Pancreas (tissue), 10 donors: ENCODE data around the gene IL9. TPM values are rescaled to one million over a fixed set of nuclear protein-coding genes. Genes with fewer than 3 reads are reported as not detected.

Experiments
- ATAC-seq, 4 donors: fragments of 200-7000 bp; cut with Tn5 transposase; one replicate each; pipeline versions ENCODE4 v1.8.0 to v1.9.1; 2020; ENCODE audit warnings: mild to moderate bottlenecking in 4 of 4, moderate library complexity in 4 of 4
- DNase-seq, 6 donors: peaks; one replicate each; pipeline ENCODE4 v3.0.0-alpha.2; 2020
- FAIRE-seq: peaks from 2 replicates; lab custom pipeline; 2012; peaks lifted over from hg19 to GRCh38; lab: Jason Lieb, UNC
- H3K27ac ChIP-seq, 4 donors: fragments of 200-600 bp; sonication (generic); 1 replicate in 3 of 4; 2 replicates in 1 of 4; pipeline versions ENCODE4 v1.5.0 to v1.8.0; 2020
- H3K27me3 ChIP-seq, 4 donors: fragments of 200-600 bp; one replicate each; pipeline ENCODE4 v1.8.0; 2021
- H3K36me3 ChIP-seq, 3 donors: fragments of 200-600 bp; sonication (generic) in 1 of 3; one replicate each; pipeline versions ENCODE4 v1.5.0 to v1.8.0; 2020 to 2021
- H3K4me1 ChIP-seq, 3 donors: fragments of 200-600 bp; one replicate each; pipeline ENCODE4 v1.8.0; 2021
- H3K4me3 ChIP-seq, 4 donors: fragments of 200-600 bp; sonication (generic) in 2 of 4; one replicate each; pipeline versions ENCODE4 v1.5.0 to v1.8.0; 2020 to 2021
- H3K9me3 ChIP-seq, 4 donors: fragments of 200-600 bp; one replicate each; pipeline ENCODE4 v1.8.0; 2021
- CTCF ChIP-seq, 4 donors: fragments of 200-600 bp; sonication (generic) in 3 of 4; IDR thresholded peaks; one replicate each; pipeline versions ENCODE4 v1.5.0 to v1.8.0; 2021; ENCODE audit warnings: antibody characterized with exemption in 4 of 4
- WGBS, 2 donors: extraction: QIAGEN DNeasy Blood & Tissue Kit; methylation state at CpG; one replicate each; pipeline ENCODE4 v1.1.7; 2013; 5-methylcytosine and 5-hydroxymethylcytosine counted together
- intact Hi-C, 3 donors: fragments of 100-400 bp; cut with DNase I; formaldehyde crosslinking; loops; one replicate each; pipeline versions ENCODE4 v1.11.1 to v1.14.2; 2022
- polyA plus RNA-seq, 2 donors: library from polyadenylated mRNA; stranded (reverse); fragments of 200-250 nt; gene quantifications; one replicate each; pipeline ENCODE4 v1.2.3, GENCODE V29; 2013
- total RNA-seq, 6 donors: library from RNA; stranded (reverse); fragmentation: NEBNext Ultra II Directional in 4 of 6; extraction: Animal tissue kit (Norgen Biotek cat#: 25700) in 4 of 6; gene quantifications; one replicate each; pipeline versions ENCODE4 v1.2.1 to v1.2.4, GENCODE V29; 2021 to 2023
- donor health status: healthy with polysubstance abuse.
- donor health status: DM: no; HTN: no; CAD: no; lungs with moderate emphysema.
- donor health status: DM: no; HTN: no; CAD: no.
- donor health status: control.
- donor health status: control.
- donor health status: Bipolar disorder and iron deficiency.
- donor health status: DM: yes; HTN: yes; CAD: no.
- donor health status: DM: no; HTN: no; CAD: no.
- donor health status: DM: no; HTN: no; CAD: no.
- donor health status: DM: yes; HTN: yes; CAD: no.

The IL9 gene
- total and polyA plus RNA-seq, 8 donors: not detected

GRCh38 chr5:135890867-135891266 lies 4.8 kb downstream of the IL9 start:
- no peak for ATAC-seq
- Histone ChIP-seq H3K27ac (no peak overlapping the region), H3K4me1 (no peaks in the 10 kb centered on the region), H3K36me3 (no peaks in the 10 kb centered on the region), H3K9me3 (no peaks in the 10 kb centered on the region), H3K27me3 (no peaks in the 10 kb centered on the region), H3K4me3 (no peak overlapping the region)
- 76 to 82% methylated on average over 5 of the region's 5 CpGs for WGBS, 2 donors
- no peak for TF ChIP-seq CTCF (IDR thresholded peaks at IDR 0.05)
- intact Hi-C loops: no loop called here
- no peak for FAIRE-seq
- no peak for DNase-seq

DNA sequence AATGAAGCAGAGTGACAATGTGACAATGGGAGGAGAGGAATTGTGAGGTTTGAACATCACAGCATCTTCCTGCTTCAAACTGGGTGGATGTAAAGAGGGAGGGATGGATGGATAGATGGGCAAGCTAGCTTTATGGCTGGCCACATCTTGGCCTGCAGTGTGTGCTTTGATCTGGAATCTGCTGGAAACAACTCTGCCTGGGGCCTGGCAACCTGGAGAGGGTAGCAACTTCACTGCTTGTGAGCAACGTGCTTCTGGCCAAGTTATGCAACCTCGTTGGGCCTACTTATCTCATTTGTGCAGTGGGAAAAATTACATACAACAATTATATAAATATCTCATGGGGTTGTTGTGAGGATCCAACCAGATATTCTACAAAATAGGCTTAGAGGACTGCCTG lies 5.3 kb downstream of the IL9 start:
- no peak overlapping the region for H3K27ac ChIP-seq
- FAIRE-seq (no peak), ATAC-seq (peak in 1 of 4 donors; percentile 17)

DNA sequence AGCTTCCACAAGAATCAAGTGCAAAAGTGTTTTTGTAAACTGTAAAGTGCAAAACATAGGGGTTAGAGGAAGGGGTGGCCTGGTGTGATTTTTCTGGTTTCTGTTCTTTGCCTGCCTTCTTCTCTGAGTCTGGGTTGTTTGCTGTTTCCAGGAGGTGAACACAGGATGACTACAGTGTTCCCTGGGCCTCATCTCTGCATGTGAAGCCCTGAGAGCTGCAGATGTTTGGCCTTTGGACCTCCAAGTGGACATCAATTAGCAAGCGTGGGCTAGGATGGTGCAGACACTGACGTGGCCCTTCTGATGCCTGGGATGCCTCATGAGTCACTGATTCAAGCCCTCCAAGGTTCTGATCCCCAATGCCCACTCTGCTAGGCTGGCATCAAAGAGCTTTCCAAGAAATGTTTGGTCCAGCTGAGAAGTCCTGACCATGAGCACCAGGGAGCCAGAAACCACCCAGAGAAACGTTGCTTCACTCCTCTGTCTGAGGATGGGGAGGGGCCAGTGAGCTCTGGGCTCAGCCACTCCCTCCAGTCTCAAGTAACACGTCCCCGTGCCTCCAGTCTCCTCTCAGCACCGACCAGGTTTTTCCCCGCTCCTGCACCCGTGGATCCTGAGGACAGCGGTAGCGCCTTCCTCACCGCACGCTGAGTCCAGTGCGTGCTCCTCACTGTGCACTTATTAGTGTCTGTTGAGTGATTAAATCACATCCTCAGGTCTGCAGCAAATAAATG lies 7.6 kb downstream of the IL9 start:
- Histone ChIP-seq H3K27ac (no peak overlapping the region), H3K9me3 (no peaks in the 10 kb centered on the region), H3K4me3 (no peak overlapping the region), H3K36me3 (no peaks in the 10 kb centered on the region), H3K27me3 (no peaks in the 10 kb centered on the region), H3K4me1 (no peaks in the 10 kb centered on the region)
- FAIRE-seq (no peak), ATAC-seq (no peak), DNase-seq (no peak)
- 83 to 88% methylated on average over 13 of the region's 13 CpGs for WGBS, 2 donors
- no peak for TF ChIP-seq CTCF (IDR thresholded peaks at IDR 0.05)
- intact Hi-C loops: loop anchor here (5.0 to 10.0 kb wide), 2 partner anchors 317 to 319 kb away; no protein-coding TSS in a partner anchor

More for the DNA sequence above, 5.3 kb downstream of the IL9 start:
- H3K4me3 ChIP-seq: no peak overlapping the region
- no peaks in the 10 kb centered on the region for H3K36me3 ChIP-seq
- H3K4me1 ChIP-seq: no peaks in the 10 kb centered on the region
- WGBS, 2 donors: 12 to 18% methylated on average over 2 of the region's 2 CpGs
- no peak for TF ChIP-seq CTCF (IDR thresholded peaks at IDR 0.05)
- intact Hi-C loops: no loop called here
- DNase-seq: no peak
- no peaks in the 10 kb centered on the region for H3K27me3 ChIP-seq
- H3K9me3 ChIP-seq: no peaks in the 10 kb centered on the region

GRCh38 chr5:135887447-135887864 lies 8.2 kb downstream of the IL9 start:
- H3K27ac ChIP-seq: no peak overlapping the region
- ATAC-seq (peak; percentile 92 to 99 (median 96)), DNase-seq (peak; percentile 41 to 77 (median 66)), FAIRE-seq (no peak)
- TF ChIP-seq CTCF (IDR thresholded peaks at IDR 0.05): peak; percentile 72 to 83 (median 72)
- no peaks in the 10 kb centered on the region for H3K36me3 ChIP-seq
- no peaks in the 10 kb centered on the region for H3K27me3 ChIP-seq
- intact Hi-C loops: loop anchor here (5.0 to 10.0 kb wide), 2 partner anchors 317 to 320 kb away; no protein-coding TSS in a partner anchor
- 10 to 11% methylated on average over 8 of the region's 8 CpGs for WGBS, 2 donors
- H3K9me3 ChIP-seq: no peaks in the 10 kb centered on the region
- H3K4me1 ChIP-seq: no peaks in the 10 kb centered on the region
- H3K4me3 ChIP-seq: no peak overlapping the region

DNA sequence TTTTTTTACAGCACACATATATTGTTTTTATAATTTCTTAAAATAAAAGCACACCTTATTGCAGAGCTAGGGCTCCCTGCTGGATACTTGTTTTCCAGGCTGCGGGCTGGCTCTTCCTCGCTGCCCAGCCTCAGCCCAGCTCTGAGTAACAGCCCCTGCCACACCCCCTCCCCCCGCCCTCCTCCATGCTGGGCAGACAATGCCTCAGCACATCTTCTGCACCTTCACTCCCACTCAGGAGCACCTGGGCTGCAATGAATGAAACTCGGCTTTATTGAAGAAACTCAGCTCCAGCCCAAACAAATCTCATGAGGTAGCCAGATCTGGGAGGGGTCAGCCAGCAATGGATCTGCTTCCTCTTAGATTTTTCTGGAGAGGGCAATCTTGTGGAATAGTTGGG lies 9.5 kb downstream of the IL9 start:
- Histone ChIP-seq H3K27ac (no peak overlapping the region), H3K4me1 (no peaks in the 10 kb centered on the region), H3K36me3 (no peaks in the 10 kb centered on the region), H3K9me3 (no peaks in the 10 kb centered on the region), H3K27me3 (no peaks in the 10 kb centered on the region), H3K4me3 (no peak overlapping the region)
- no peak for TF ChIP-seq CTCF (IDR thresholded peaks at IDR 0.05)
- no peak for ATAC-seq
- DNase-seq: no peak
- intact Hi-C loops: loop anchor here (5.0 to 10.0 kb wide), 2 partner anchors 319 to 321 kb away; no protein-coding TSS in a partner anchor
- FAIRE-seq: no peak
- WGBS, 2 donors: 37 to 46% methylated on average over 4 of the region's 4 CpGs
